Suprapubic skin (tissue), 4 donors: Measurements from ENCODE around the gene MEAK7.

Source experiments
- POLR2A ChIP-seq, 2 donors: fragments of 450-650 bp; IDR thresholded peaks; one replicate each; pipeline ENCODE4 v1.6.1; 2017; ENCODE audit warnings: antibody characterized with exemption in 2 of 2, mild to moderate bottlenecking in 2 of 2, moderate library complexity in 2 of 2
- POLR2AphosphoS5 ChIP-seq, 3 donors: sonication (generic); formaldehyde crosslinking; IDR thresholded peaks; one replicate each; pipeline ENCODE4 v1.6.1; 2017; ENCODE audit warnings: antibody characterized with exemption in 3 of 3
- TF ChIP-seq, protein P1 (sequence below), 2 donors: fragments of 200-600 bp in 1 of 2; fragments of 450-650 bp in 1 of 2; sonication (generic) in 1 of 2; IDR thresholded peaks; one replicate each; pipeline ENCODE4 v1.5.1; 2016 to 2019; ENCODE audit warnings: antibody characterized with exemption in 2 of 2, mild to moderate bottlenecking in 1 of 2, moderate library complexity in 1 of 2

GRCh38 chr16:84482951-84483881, 21.2 kb downstream of the MEAK7 start:
- TF ChIP-seq, protein P1, sequence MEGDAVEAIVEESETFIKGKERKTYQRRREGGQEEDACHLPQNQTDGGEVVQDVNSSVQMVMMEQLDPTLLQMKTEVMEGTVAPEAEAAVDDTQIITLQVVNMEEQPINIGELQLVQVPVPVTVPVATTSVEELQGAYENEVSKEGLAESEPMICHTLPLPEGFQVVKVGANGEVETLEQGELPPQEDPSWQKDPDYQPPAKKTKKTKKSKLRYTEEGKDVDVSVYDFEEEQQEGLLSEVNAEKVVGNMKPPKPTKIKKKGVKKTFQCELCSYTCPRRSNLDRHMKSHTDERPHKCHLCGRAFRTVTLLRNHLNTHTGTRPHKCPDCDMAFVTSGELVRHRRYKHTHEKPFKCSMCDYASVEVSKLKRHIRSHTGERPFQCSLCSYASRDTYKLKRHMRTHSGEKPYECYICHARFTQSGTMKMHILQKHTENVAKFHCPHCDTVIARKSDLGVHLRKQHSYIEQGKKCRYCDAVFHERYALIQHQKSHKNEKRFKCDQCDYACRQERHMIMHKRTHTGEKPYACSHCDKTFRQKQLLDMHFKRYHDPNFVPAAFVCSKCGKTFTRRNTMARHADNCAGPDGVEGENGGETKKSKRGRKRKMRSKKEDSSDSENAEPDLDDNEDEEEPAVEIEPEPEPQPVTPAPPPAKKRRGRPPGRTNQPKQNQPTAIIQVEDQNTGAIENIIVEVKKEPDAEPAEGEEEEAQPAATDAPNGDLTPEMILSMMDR (IDR thresholded peaks at IDR 0.05), result no peak
- no peak for TF ChIP-seq POLR2AphosphoS5 (IDR thresholded peaks at IDR 0.05)
- no peak for TF ChIP-seq POLR2A (IDR thresholded peaks at IDR 0.05)
